ENCODE measurements around the gene ZFP57.
"Not testable (repeated sequence)": the region's sequence is repeated elsewhere in the genome, so short reads cannot be mapped to it uniquely, and the experiment has no call there.

DNA sequence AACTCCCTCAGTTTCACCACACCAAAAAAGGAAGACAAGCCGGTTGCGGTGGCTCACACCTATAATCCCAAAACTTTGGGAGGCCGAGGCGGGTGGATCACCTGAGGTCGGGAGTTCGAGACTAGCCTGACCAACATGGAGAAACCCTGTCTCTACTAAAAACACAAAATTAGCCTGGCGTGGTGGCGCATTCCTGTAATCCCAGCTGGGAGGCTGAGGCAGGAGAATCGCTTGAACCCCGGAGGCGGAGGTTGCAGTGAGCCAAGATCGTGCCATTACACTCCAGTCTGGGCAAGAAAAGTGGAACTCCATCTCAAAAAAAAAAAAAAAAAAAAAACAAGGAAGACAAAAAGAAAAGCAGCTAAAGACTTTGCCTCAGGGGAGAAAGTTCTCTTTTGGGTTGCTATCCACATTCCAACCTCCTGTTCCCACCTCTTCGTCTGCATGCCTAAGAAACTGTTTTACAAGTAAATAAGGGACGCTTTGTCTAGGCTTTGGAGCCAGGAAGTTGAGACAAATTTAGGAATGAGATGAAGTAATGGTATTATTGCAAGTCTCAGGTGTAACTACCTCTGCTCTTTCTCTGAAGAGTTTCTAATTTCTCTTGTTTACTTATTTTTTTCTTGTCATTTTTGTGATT is 19.3 kb downstream of the ZFP57 start:
- TF ChIP-seq EZH2 (IDR thresholded peaks at IDR 0.05; ENCODE audit: low read depth, unreplicated experiment); CTCF (conservative IDR thresholded peaks at IDR 0.05; ENCODE audit: low read depth in 2 of 2); CREB1 (CRISPR knock-in tag; IDR thresholded peaks at IDR 0.05; ENCODE audit: low read depth); POLR2AphosphoS5 (IDR thresholded peaks at IDR 0.05; ENCODE audit: low read depth); JUNB (IDR thresholded peaks at IDR 0.05; ENCODE audit: unreplicated experiment); ZNF331 (CRISPR knock-in tag; IDR thresholded peaks at IDR 0.05; ENCODE audit: low read depth); EZH2phosphoT487 (IDR thresholded peaks at IDR 0.05; ENCODE audit: unreplicated experiment); REST (IDR thresholded peaks at IDR 0.05; ENCODE audit: unreplicated experiment): not testable (repeated sequence)
- TF ChIP-seq ETS1 (IDR thresholded peaks at IDR 0.05): peak; percentile 63

Data from GM23338 (cell line).